GM12892 (cell line): ENCODE results near the gene RASA3.
"Not testable (repeated sequence)": the region's sequence is repeated elsewhere in the genome, so short reads cannot be mapped to it uniquely, and the experiment has no call there.

Experiments
- POLR2A ChIP-seq: IDR thresholded peaks from 2 replicates; pipeline ENCODE4 v1.6.1; 2011; ENCODE audit warnings: low read depth, low read length, control low read depth
- POLR2AphosphoS5 ChIP-seq: IDR thresholded peaks from 2 replicates; pipeline ENCODE4 v1.6.1; 2011; ENCODE audit warnings: low read depth, low read length, control low read depth
- TAF1 ChIP-seq: IDR thresholded peaks from 2 replicates; pipeline ENCODE4 v1.6.1; 2011; ENCODE audit warnings: low read depth, mild to moderate bottlenecking, control low read depth, low read length, borderline replicate concordance

GRCh38 chr13:114110830-114111189 lies 21.6 kb downstream of the RASA3 start:
- not testable (repeated sequence) for TF ChIP-seq POLR2A, POLR2AphosphoS5, TAF1
